SHP77 (cell line): ENCODE measurements around the gene PCGF6.

Source experiments
- DNase-seq, 2 experiments: peaks; one replicate each; lab custom pipeline; 2025; lab: John Stamatoyannopoulos, UW

The PCGF6 gene

GRCh38 chr10:103256613-103257012 lies 94.3 kb downstream of the PCGF6 start:
- no peak for DNase-seq

GRCh38 chr10:103254538-103255325 lies 96.2 kb downstream of the PCGF6 start:
- no peak for DNase-seq

- no peak for DNase-seq
Observed at GRCh38 chr10:103254113-103254512, 96.8 kb downstream of the PCGF6 start.
